ENCODE results near the gene CSNK2A1. TPM values are rescaled to one million over a fixed set of nuclear protein-coding genes. Genes with fewer than 3 reads are reported as not detected.

Gene CSNK2A1
- total RNA-seq, 1 donor from 2014 or later, result 129 TPM

GRCh38 chr20:532530-532929, 11.1 kb downstream of the CSNK2A1 start:
- no peak overlapping the region for H3K4me3 Mint-ChIP-seq (ENCODE audit: unreplicated experiment)
- peaks cover 50% of the 10 kb centered on the region for H3K4me1 Mint-ChIP-seq (ENCODE audit: unreplicated experiment)
- peaks cover 7% of the 10 kb centered on the region for H3K9me3 Mint-ChIP-seq (ENCODE audit: unreplicated experiment)
- no peak overlapping the region for H3K27ac Mint-ChIP-seq (ENCODE audit: unreplicated experiment)
- no peak for TF ChIP-seq CTCF (IDR thresholded peaks at IDR 0.05)
- peaks cover 11% of the 10 kb centered on the region for H3K36me3 Mint-ChIP-seq (ENCODE audit: unreplicated experiment)
- H3K27me3 Mint-ChIP-seq (ENCODE audit: unreplicated experiment), result no peaks in the 10 kb centered on the region
- no peak for DNase-seq (ENCODE audit: extremely low spot score, unreplicated experiment)

- H3K27me3 Mint-ChIP-seq (ENCODE audit: unreplicated experiment), result no peaks in the 10 kb centered on the region
- DNase-seq (ENCODE audit: extremely low spot score, unreplicated experiment), result no peak
- peaks cover 14% of the 10 kb centered on the region for H3K9me3 Mint-ChIP-seq (ENCODE audit: unreplicated experiment)
- TF ChIP-seq CTCF (IDR thresholded peaks at IDR 0.05), result no peak
- peaks cover 41% of the 10 kb centered on the region for H3K4me1 Mint-ChIP-seq (ENCODE audit: unreplicated experiment)
- H3K36me3 Mint-ChIP-seq (ENCODE audit: unreplicated experiment), result peaks cover 20% of the 10 kb centered on the region
- H3K4me3 Mint-ChIP-seq (ENCODE audit: unreplicated experiment), result no peak overlapping the region
- no peak overlapping the region for H3K27ac Mint-ChIP-seq (ENCODE audit: unreplicated experiment)
Observed at GRCh38 chr20:531608-532007, 12.0 kb downstream of the CSNK2A1 start.

GRCh38 chr20:530321-530720, 13.3 kb downstream of the CSNK2A1 start:
- peaks cover 28% of the 10 kb centered on the region for H3K36me3 Mint-ChIP-seq (ENCODE audit: unreplicated experiment)
- H3K4me1 Mint-ChIP-seq (ENCODE audit: unreplicated experiment), result peaks cover 28% of the 10 kb centered on the region
- no peaks in the 10 kb centered on the region for H3K27me3 Mint-ChIP-seq (ENCODE audit: unreplicated experiment)
- no peak overlapping the region for H3K27ac Mint-ChIP-seq (ENCODE audit: unreplicated experiment)
- no peak for TF ChIP-seq CTCF (IDR thresholded peaks at IDR 0.05)
- no peak for DNase-seq (ENCODE audit: extremely low spot score, unreplicated experiment)
- H3K9me3 Mint-ChIP-seq (ENCODE audit: unreplicated experiment), result peaks cover 14% of the 10 kb centered on the region
- no peak overlapping the region for H3K4me3 Mint-ChIP-seq (ENCODE audit: unreplicated experiment)

GRCh38 chr20:528923-529604, 14.5 kb downstream of the CSNK2A1 start:
- no peak for TF ChIP-seq CTCF (IDR thresholded peaks at IDR 0.05)
- H3K4me3 Mint-ChIP-seq (ENCODE audit: unreplicated experiment), result no peak overlapping the region

GRCh38 chr20:527571-527886, 16.1 kb downstream of the CSNK2A1 start:
- TF ChIP-seq CTCF (IDR thresholded peaks at IDR 0.05), result no peak
- no peaks in the 10 kb centered on the region for H3K27me3 Mint-ChIP-seq (ENCODE audit: unreplicated experiment)
- no peak for DNase-seq (ENCODE audit: extremely low spot score, unreplicated experiment)
- no peak overlapping the region for H3K27ac Mint-ChIP-seq (ENCODE audit: unreplicated experiment)
- H3K4me1 Mint-ChIP-seq (ENCODE audit: unreplicated experiment), result peaks cover 10% of the 10 kb centered on the region
- H3K4me3 Mint-ChIP-seq (ENCODE audit: unreplicated experiment), result no peak overlapping the region
- H3K9me3 Mint-ChIP-seq (ENCODE audit: unreplicated experiment), result peaks cover 14% of the 10 kb centered on the region
- H3K36me3 Mint-ChIP-seq (ENCODE audit: unreplicated experiment), result peaks cover 38% of the 10 kb centered on the region

More at GRCh38 chr20:528923-529604, 14.5 kb downstream of the CSNK2A1 start:
- DNase-seq (ENCODE audit: extremely low spot score, unreplicated experiment), result no peak
- Mint-ChIP-seq H3K27ac (ENCODE audit: unreplicated experiment) (no peak overlapping the region), H3K4me1 (ENCODE audit: unreplicated experiment) (peaks cover 19% of the 10 kb centered on the region), H3K9me3 (ENCODE audit: unreplicated experiment) (peaks cover 14% of the 10 kb centered on the region), H3K36me3 (ENCODE audit: unreplicated experiment) (peaks cover 32% of the 10 kb centered on the region), H3K27me3 (ENCODE audit: unreplicated experiment) (no peaks in the 10 kb centered on the region)
